Endothelial cell (in vitro differentiated cells): ENCODE data around the gene INSIG2. TPM values are rescaled to one million over a fixed set of nuclear protein-coding genes. Genes with fewer than 3 reads are reported as not detected.

Experiments
- DNase-seq: peaks from one replicate; pipeline ENCODE4 v3.0.0; 2021; ENCODE audit warnings: low spot score
- H3K27ac Mint-ChIP-seq: one replicate; pipeline ENCODE4 v1.8.0; 2021; ENCODE audit warnings: mixed read lengths, inconsistent platforms; ENCODE audit not compliant: unreplicated experiment
- H3K27me3 Mint-ChIP-seq: one replicate; pipeline ENCODE4 v1.8.0; 2021; ENCODE audit warnings: mild to moderate bottlenecking, moderate library complexity, mixed read lengths, inconsistent platforms; ENCODE audit not compliant: unreplicated experiment
- H3K36me3 Mint-ChIP-seq: one replicate; pipeline ENCODE4 v1.8.0; 2021; ENCODE audit warnings: mild to moderate bottlenecking, low read depth, mixed read lengths, inconsistent platforms; ENCODE audit not compliant: unreplicated experiment
- H3K4me1 Mint-ChIP-seq: one replicate; pipeline ENCODE4 v1.8.0; 2021; ENCODE audit warnings: mild to moderate bottlenecking, mixed read lengths, inconsistent platforms; ENCODE audit not compliant: unreplicated experiment
- H3K4me3 Mint-ChIP-seq: one replicate; pipeline ENCODE4 v1.8.0; 2021; ENCODE audit warnings: mild to moderate bottlenecking, mixed read lengths, inconsistent platforms; ENCODE audit not compliant: unreplicated experiment
- H3K9me3 Mint-ChIP-seq: one replicate; pipeline ENCODE4 v1.8.0; 2021; ENCODE audit warnings: mixed read lengths, inconsistent platforms; ENCODE audit not compliant: unreplicated experiment
- total RNA-seq: library from RNA; stranded (reverse); fragmentation: NEBNext Ultra II Directional; extraction: Animal tissue kit (Norgen Biotek cat#: 25700); gene quantifications from one replicate; pipeline ENCODE4 v1.2.1, GENCODE V29; 2021; ENCODE audit not compliant: unreplicated experiment
- TF ChIP-seq, protein P1 (sequence below): fragments of 200-600 bp; sonication (generic); IDR thresholded peaks from one replicate; pipeline ENCODE4 v1.5.0; 2021; ENCODE audit warnings: antibody characterized with exemption; ENCODE audit not compliant: unreplicated experiment

Gene INSIG2
- total RNA-seq, 1 donor from 2014 or later = 21.2 TPM

DNA sequence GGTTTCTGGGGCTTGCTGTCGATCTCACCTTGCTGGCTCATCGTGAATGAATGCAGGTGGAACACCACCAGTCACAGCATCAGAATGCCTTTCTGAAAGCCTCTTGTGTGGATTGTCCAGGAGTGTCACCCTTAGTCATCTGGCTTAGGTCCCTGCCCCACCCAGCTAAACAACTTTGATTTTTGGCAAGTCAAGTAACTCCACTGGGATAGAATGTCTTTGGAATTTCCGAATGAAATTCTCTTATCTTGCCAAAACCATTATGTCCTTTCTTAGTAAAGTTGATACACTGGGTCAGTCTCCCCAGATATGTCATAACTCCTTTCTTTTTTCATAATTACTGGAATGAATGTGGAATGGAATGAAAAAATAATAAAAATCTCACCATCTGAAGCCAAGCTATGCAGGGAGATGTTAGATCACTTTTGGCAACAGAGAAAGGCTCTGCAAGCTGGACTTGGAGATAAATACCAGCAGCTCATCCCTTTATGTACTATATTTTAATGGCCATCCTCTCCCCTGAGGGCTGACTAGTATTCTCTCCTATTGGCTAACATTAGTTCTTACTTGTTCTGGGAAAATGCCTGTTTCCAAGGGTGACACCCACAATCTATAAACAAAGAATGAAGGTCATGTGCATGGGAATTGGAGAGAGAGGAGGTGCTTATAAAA lies 35.4 kb downstream of the INSIG2 start:
- DNase-seq = no peak
- Mint-ChIP-seq H3K9me3 (no peaks in the 10 kb centered on the region), H3K36me3 (no peaks in the 10 kb centered on the region), H3K27me3 (peaks cover 1% of the 10 kb centered on the region), H3K27ac (no peak overlapping the region), H3K4me3 (no peak overlapping the region), H3K4me1 (peaks cover 16% of the 10 kb centered on the region)
- TF ChIP-seq, protein P1, sequence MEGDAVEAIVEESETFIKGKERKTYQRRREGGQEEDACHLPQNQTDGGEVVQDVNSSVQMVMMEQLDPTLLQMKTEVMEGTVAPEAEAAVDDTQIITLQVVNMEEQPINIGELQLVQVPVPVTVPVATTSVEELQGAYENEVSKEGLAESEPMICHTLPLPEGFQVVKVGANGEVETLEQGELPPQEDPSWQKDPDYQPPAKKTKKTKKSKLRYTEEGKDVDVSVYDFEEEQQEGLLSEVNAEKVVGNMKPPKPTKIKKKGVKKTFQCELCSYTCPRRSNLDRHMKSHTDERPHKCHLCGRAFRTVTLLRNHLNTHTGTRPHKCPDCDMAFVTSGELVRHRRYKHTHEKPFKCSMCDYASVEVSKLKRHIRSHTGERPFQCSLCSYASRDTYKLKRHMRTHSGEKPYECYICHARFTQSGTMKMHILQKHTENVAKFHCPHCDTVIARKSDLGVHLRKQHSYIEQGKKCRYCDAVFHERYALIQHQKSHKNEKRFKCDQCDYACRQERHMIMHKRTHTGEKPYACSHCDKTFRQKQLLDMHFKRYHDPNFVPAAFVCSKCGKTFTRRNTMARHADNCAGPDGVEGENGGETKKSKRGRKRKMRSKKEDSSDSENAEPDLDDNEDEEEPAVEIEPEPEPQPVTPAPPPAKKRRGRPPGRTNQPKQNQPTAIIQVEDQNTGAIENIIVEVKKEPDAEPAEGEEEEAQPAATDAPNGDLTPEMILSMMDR = no peak

DNA sequence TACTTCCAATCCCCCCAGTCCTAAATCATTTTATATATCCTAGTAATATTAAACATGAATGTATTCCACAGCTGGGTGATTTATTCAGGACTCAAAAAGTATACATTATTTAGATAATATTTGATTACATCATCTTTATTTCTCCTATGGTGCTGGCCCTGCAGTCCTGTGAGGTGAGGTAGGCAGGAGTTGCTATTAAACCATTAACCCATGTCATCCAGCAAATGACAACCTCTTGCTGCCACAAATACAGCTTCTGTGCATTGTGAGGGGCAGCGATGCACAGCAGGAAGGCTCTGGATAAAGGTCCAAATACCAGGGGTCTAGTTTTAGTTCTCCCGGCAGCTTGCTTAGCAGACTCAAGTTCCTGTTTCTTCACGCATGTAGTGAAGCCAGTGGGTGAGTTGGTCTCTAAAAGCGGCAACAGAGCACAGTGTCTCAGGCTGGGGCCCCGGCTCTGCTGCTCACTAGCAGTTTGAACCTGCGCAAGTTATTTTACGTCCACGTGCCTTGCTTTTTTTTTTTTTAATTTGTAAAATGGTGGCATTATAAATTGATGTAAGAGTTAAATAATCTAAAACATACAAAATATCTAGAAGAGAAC lies 36.1 kb downstream of the INSIG2 start:
- no peak overlapping the region for H3K4me3 Mint-ChIP-seq
- H3K27me3 Mint-ChIP-seq = peaks cover 1% of the 10 kb centered on the region
- H3K4me1 Mint-ChIP-seq = peaks cover 9% of the 10 kb centered on the region
- DNase-seq = no peak
- H3K9me3 Mint-ChIP-seq = no peaks in the 10 kb centered on the region
- TF ChIP-seq, protein P1 = no peak
- H3K36me3 Mint-ChIP-seq = no peaks in the 10 kb centered on the region
- no peak overlapping the region for H3K27ac Mint-ChIP-seq

DNA sequence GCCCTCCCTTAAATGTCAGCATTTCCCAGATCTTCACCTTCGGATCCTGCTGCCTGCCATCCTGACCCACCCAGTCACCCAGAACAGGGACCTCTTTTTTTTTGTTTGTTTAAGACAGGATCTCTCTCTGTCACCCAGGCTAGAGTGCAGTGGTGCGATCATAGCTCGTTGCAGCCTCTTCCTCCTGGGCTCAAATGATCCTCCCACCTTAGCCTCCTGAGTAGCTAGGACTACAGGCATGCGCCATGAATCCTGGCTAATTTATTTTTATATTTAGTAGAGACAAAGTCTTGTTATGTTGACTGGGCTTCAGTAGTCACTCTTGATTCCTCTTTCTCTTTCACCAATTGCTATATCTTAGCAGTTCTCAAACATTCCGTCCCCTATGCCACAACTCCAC lies 39.0 kb downstream of the INSIG2 start:
- Mint-ChIP-seq H3K36me3 (no peaks in the 10 kb centered on the region), H3K27me3 (peaks cover 1% of the 10 kb centered on the region), H3K4me3 (no peak overlapping the region), H3K27ac (no peak overlapping the region), H3K4me1 (peaks cover 2% of the 10 kb centered on the region), H3K9me3 (no peaks in the 10 kb centered on the region)
- TF ChIP-seq, protein P1 = no peak
- DNase-seq = no peak

DNA sequence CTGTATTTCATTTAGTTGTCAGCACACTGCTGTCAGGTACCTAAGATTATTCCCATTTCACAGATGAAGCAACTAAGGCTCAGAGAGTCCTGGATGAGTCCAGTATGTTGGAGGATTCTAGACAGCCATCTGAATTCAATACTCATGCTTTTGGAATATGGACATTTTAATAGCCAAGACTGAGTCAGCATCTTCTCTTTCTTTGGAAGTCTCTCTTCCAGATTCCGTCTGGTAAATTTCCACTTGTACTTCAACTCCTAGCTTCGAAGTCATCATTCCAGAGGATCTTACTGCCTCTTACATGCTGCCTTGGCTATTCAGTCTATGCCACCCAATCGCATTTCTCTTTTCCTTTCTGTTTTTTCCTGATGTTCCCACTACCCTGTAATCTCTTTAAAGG lies 40.6 kb downstream of the INSIG2 start:
- H3K27ac Mint-ChIP-seq = no peak overlapping the region
- no peak for DNase-seq
- H3K4me3 Mint-ChIP-seq = no peak overlapping the region
- peaks cover 4% of the 10 kb centered on the region for H3K27me3 Mint-ChIP-seq
- no peaks in the 10 kb centered on the region for H3K9me3 Mint-ChIP-seq
- TF ChIP-seq, protein P1 = no peak
- no peaks in the 10 kb centered on the region for H3K36me3 Mint-ChIP-seq
- peaks cover 2% of the 10 kb centered on the region for H3K4me1 Mint-ChIP-seq

DNA sequence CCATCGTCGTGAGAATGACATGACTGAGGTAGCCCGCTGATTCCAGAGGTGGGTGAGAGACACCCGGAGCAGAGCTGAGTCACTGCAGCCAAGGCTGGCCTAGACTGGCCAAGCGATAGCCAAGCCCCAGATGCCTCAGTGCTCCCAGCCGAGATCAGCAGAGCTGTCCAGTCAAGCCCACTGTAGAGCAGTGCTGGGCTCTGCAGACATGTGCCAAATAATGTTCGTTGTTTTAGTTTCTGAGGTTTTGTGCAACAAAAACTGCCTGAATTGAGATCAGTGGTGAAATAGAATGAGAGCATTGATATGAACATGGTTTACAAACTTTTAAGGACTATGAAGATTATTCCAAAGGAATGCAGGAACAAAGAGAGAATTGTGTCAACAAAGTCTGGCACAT lies 42.1 kb downstream of the INSIG2 start:
- no peak for DNase-seq
- Mint-ChIP-seq H3K4me1 (peaks cover 2% of the 10 kb centered on the region), H3K4me3 (no peak overlapping the region)

More for the DNA sequence above, 42.1 kb downstream of the INSIG2 start:
- no peak overlapping the region for H3K27ac Mint-ChIP-seq
- peaks cover 4% of the 10 kb centered on the region for H3K27me3 Mint-ChIP-seq
- no peaks in the 10 kb centered on the region for H3K9me3 Mint-ChIP-seq
- TF ChIP-seq, protein P1 = no peak
- no peaks in the 10 kb centered on the region for H3K36me3 Mint-ChIP-seq
